ENCODE data around the gene RASIP1.
"Not testable (repeated sequence)": the region's sequence is repeated elsewhere in the genome, so short reads cannot be mapped to it uniquely, and the experiment has no call there.

RASIP1 gene

GRCh38 chr19:48685583-48685982 is 54.8 kb downstream of the RASIP1 start:
- H3K4me3 ChIP-seq (ENCODE audit: low read depth, low read length), result no peak overlapping the region
- no peaks in the 10 kb centered on the region for H3K9me3 ChIP-seq
- no peak for TF ChIP-seq CTCF (IDR thresholded peaks at IDR 0.05; ENCODE audit: low read depth, low read length)
- H3K27me3 ChIP-seq, result no peaks in the 10 kb centered on the region
- H3K4me1 ChIP-seq, result no peaks in the 10 kb centered on the region
- DNase-seq, result no peak
- no peaks in the 10 kb centered on the region for H3K36me3 ChIP-seq

- Histone ChIP-seq H3K4me3 (ENCODE audit: low read depth, low read length) (peak overlapping the region; percentile 28), H3K36me3 (no peaks in the 10 kb centered on the region), H3K4me1 (no peaks in the 10 kb centered on the region), H3K9me3 (no peaks in the 10 kb centered on the region), H3K27me3 (no peaks in the 10 kb centered on the region)
- peak; percentile 70 for DNase-seq
- TF ChIP-seq CTCF (IDR thresholded peaks at IDR 0.05; ENCODE audit: low read depth, low read length), result no peak
These were observed 57.1 kb downstream of the RASIP1 start for GRCh38 chr19:48683349-48683748.

- no peak for DNase-seq
- no peak for TF ChIP-seq CTCF (IDR thresholded peaks at IDR 0.05; ENCODE audit: low read depth, low read length)
- H3K36me3 ChIP-seq, result no peaks in the 10 kb centered on the region
- no peaks in the 10 kb centered on the region for H3K9me3 ChIP-seq
- no peak overlapping the region for H3K4me3 ChIP-seq (ENCODE audit: low read depth, low read length)
- no peaks in the 10 kb centered on the region for H3K27me3 ChIP-seq
- H3K4me1 ChIP-seq, result no peaks in the 10 kb centered on the region
These were observed 59.3 kb downstream of the RASIP1 start for GRCh38 chr19:48681127-48681470.

GRCh38 chr19:48680436-48681126 is 59.8 kb downstream of the RASIP1 start:
- Histone ChIP-seq H3K4me1 (peaks cover 2% of the 10 kb centered on the region; the same call in 1 of the 2 replicates), H3K27me3 (no peaks in the 10 kb centered on the region), H3K9me3 (no peaks in the 10 kb centered on the region), H3K4me3 (ENCODE audit: low read depth, low read length) (no peak overlapping the region), H3K36me3 (no peaks in the 10 kb centered on the region)
- no peak for TF ChIP-seq CTCF (IDR thresholded peaks at IDR 0.05; ENCODE audit: low read depth, low read length)
- DNase-seq, result no peak

- not testable (repeated sequence) for H3K9me3 ChIP-seq; DNase-seq; H3K27me3 ChIP-seq; H3K36me3 ChIP-seq; H3K4me3 ChIP-seq (ENCODE audit: low read depth, low read length); H3K4me1 ChIP-seq
These were observed 60.4 kb downstream of the RASIP1 start for GRCh38 chr19:48680006-48680405.

GRCh38 chr19:48678201-48678600 is 62.2 kb downstream of the RASIP1 start:
- TF ChIP-seq CTCF (IDR thresholded peaks at IDR 0.05; ENCODE audit: low read depth, low read length), result no peak
- H3K36me3 ChIP-seq, result no peaks in the 10 kb centered on the region
- H3K4me3 ChIP-seq (ENCODE audit: low read depth, low read length), result no peak overlapping the region
- peaks cover 4% of the 10 kb centered on the region; the same call in 1 of the 2 replicates for H3K4me1 ChIP-seq
- no peaks in the 10 kb centered on the region for H3K9me3 ChIP-seq
- no peak for DNase-seq
- H3K27me3 ChIP-seq, result no peaks in the 10 kb centered on the region
